K562 treated with DMSO at 1 percent for 4 hours (cell line): ENCODE data around the gene RASSF3. TPM values are rescaled to one million over a fixed set of nuclear protein-coding genes. Genes with fewer than 3 reads are reported as not detected.

Experiments
- total RNA-seq: library from RNA; unstranded; fragments of 300-600 nt; gene quantifications from 2 replicates; pipeline ENCODE4 v1.2.3, GENCODE V29; 2022; ENCODE audit not compliant: insufficient read depth

RASSF3 gene, protein sequence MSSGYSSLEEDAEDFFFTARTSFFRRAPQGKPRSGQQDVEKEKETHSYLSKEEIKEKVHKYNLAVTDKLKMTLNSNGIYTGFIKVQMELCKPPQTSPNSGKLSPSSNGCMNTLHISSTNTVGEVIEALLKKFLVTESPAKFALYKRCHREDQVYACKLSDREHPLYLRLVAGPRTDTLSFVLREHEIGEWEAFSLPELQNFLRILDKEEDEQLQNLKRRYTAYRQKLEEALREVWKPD
- total RNA-seq: 7.7 and 8.7 TPM in 2 replicates

DNA sequence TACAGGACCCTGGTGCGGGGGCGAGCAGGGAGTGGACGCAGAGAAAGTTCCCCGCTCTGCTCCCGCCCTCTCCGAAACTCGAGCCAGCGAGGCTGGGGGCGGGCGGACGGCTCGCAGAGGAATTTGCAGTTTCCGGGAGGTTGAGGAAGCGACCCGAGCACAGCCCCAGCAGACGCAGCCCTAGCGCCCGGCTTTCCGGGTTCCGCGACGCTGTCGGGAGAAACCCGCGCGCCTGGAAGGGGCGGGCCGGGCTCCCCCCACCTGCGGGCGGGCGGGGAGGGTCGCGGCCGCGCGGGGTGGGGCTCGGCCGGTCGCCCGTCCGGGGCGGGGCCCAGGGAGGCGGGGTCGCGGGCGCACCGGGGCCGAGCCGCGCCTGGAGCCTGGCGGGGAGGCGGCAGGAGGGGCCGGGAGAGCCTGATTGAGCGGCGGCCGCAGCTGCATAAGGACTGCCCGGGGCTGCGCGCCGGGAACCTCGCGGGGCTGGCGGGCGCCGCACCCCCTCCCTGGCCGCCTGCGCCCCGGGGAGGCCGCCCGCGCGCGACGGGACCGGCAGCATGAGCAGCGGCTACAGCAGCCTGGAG, at the start of gene RASSF3:
TSS of gene RASSF3 (plus strand) at position 417 of the 581 bp plus-strand sequence. CDS start at position 555, 138 bp downstream.

Other genes starting within 250 kb of the RASSF3 start
- gene C12orf56, start 219.7 kb upstream of the RASSF3 start, total RNA-seq: 2.3 and 3.4 TPM in 2 replicates
- gene XPOT, start 206.1 kb upstream of the RASSF3 start, total RNA-seq: 106 and 116 TPM in 2 replicates
- 10.6 and 13.5 TPM in 2 replicates for gene TBK1, start 158.4 kb upstream of the RASSF3 start, total RNA-seq
- 23.0 and 27.6 TPM in 2 replicates for gene GNS, start 148.9 kb downstream of the RASSF3 start, total RNA-seq
- not detected in 2 replicates for gene TBC1D30, start 214.2 kb downstream of the RASSF3 start, total RNA-seq